ENCODE data around the gene FERMT1.

Gene FERMT1

GRCh38 chr20:6122873-6123648, at the start of gene FERMT1:
Gene FERMT1 (minus strand): TSS chr20:6123030. CDS start chr20:6119554, 3,476 bp downstream.
- no peak within 1 kb of the TSS for H3K27ac ChIP-seq (ENCODE audit: low read length)
- H3K36me3 ChIP-seq (ENCODE audit: control insufficient read depth in 2 of 2, insufficient read depth in 2 of 2, low read length in 2 of 2), result no peaks in the 10 kb centered on the region

GRCh38 chr20:6169251-6169650, 46.4 kb upstream of the FERMT1 start:
- Histone ChIP-seq H3K9ac (ENCODE audit: low read length in 2 of 2) (no peak overlapping the region), H3K27me3 (ENCODE audit: control insufficient read depth in 1 of 2, insufficient read depth in 2 of 2, low read length in 2 of 2) (no peaks in the 10 kb centered on the region), H3K27ac (ENCODE audit: low read length) (no peak overlapping the region), H3K36me3 (ENCODE audit: control insufficient read depth in 2 of 2, insufficient read depth in 2 of 2, low read length in 2 of 2) (no peaks in the 10 kb centered on the region), H3K4me1 (ENCODE audit: control insufficient read depth, insufficient read depth, low read length) (no peaks in the 10 kb centered on the region), H3K4me3 (ENCODE audit: low read length in 2 of 2) (no peak overlapping the region), H3K9me3 (ENCODE audit: control insufficient read depth in 2 of 2, low read length in 2 of 2) (no peaks in the 10 kb centered on the region)

More at GRCh38 chr20:6122873-6123648, at the start of gene FERMT1:
- peaks cover 0 to 5% of the 10 kb centered on the region in 2 donors for H3K27me3 ChIP-seq (ENCODE audit: control insufficient read depth in 1 of 2, insufficient read depth in 2 of 2, low read length in 2 of 2)
- no peaks in the 10 kb centered on the region for H3K9me3 ChIP-seq (ENCODE audit: control insufficient read depth in 2 of 2, low read length in 2 of 2)
- peak within 1 kb of the TSS; percentile 47 to 56 for H3K9ac ChIP-seq (ENCODE audit: low read length in 2 of 2)
- H3K4me1 ChIP-seq (ENCODE audit: control insufficient read depth, insufficient read depth, low read length), result peaks cover 6% of the 10 kb centered on the region
- H3K4me3 ChIP-seq (ENCODE audit: low read length in 2 of 2), result peak within 1 kb of the TSS; percentile 69 to 76

- H3K27ac ChIP-seq (ENCODE audit: low read length), result no peak overlapping the region
- H3K27me3 ChIP-seq (ENCODE audit: control insufficient read depth in 1 of 2, insufficient read depth in 2 of 2, low read length in 2 of 2), result no peaks in the 10 kb centered on the region
- H3K4me3 ChIP-seq (ENCODE audit: low read length in 2 of 2), result no peak overlapping the region
- H3K9ac ChIP-seq (ENCODE audit: low read length in 2 of 2), result no peak overlapping the region
- no peaks in the 10 kb centered on the region for H3K9me3 ChIP-seq (ENCODE audit: control insufficient read depth in 2 of 2, low read length in 2 of 2)
- H3K36me3 ChIP-seq (ENCODE audit: control insufficient read depth in 2 of 2, insufficient read depth in 2 of 2, low read length in 2 of 2), result no peaks in the 10 kb centered on the region
- H3K4me1 ChIP-seq (ENCODE audit: control insufficient read depth, insufficient read depth, low read length), result no peaks in the 10 kb centered on the region
Measured at GRCh38 chr20:6168204-6168603, 45.4 kb upstream of the FERMT1 start.

- Histone ChIP-seq H3K9me3 (ENCODE audit: control insufficient read depth in 2 of 2, low read length in 2 of 2) (no peaks in the 10 kb centered on the region), H3K27ac (ENCODE audit: low read length) (no peak overlapping the region), H3K4me3 (ENCODE audit: low read length in 2 of 2) (no peak overlapping the region), H3K4me1 (ENCODE audit: control insufficient read depth, insufficient read depth, low read length) (peaks cover 3% of the 10 kb centered on the region), H3K36me3 (ENCODE audit: control insufficient read depth in 2 of 2, insufficient read depth in 2 of 2, low read length in 2 of 2) (no peaks in the 10 kb centered on the region), H3K9ac (ENCODE audit: low read length in 2 of 2) (no peak overlapping the region), H3K27me3 (ENCODE audit: control insufficient read depth in 1 of 2, insufficient read depth in 2 of 2, low read length in 2 of 2) (no peaks in the 10 kb centered on the region)
Measured at GRCh38 chr20:6165346-6165745, 42.5 kb upstream of the FERMT1 start.

- H3K9me3 ChIP-seq (ENCODE audit: control insufficient read depth in 2 of 2, low read length in 2 of 2), result no peaks in the 10 kb centered on the region
- no peak overlapping the region for H3K9ac ChIP-seq (ENCODE audit: low read length in 2 of 2)
- H3K27me3 ChIP-seq (ENCODE audit: control insufficient read depth in 1 of 2, insufficient read depth in 2 of 2, low read length in 2 of 2), result no peaks in the 10 kb centered on the region
- no peak overlapping the region for H3K4me3 ChIP-seq (ENCODE audit: low read length in 2 of 2)
- H3K36me3 ChIP-seq (ENCODE audit: control insufficient read depth in 2 of 2, insufficient read depth in 2 of 2, low read length in 2 of 2), result no peaks in the 10 kb centered on the region
- H3K27ac ChIP-seq (ENCODE audit: low read length), result no peak overlapping the region
- H3K4me1 ChIP-seq (ENCODE audit: control insufficient read depth, insufficient read depth, low read length), result peaks cover 3% of the 10 kb centered on the region
Measured at GRCh38 chr20:6164421-6165341, 41.9 kb upstream of the FERMT1 start.

GRCh38 chr20:6160736-6161135, 37.9 kb upstream of the FERMT1 start:
- Histone ChIP-seq H3K36me3 (ENCODE audit: control insufficient read depth in 2 of 2, insufficient read depth in 2 of 2, low read length in 2 of 2) (no peaks in the 10 kb centered on the region), H3K27ac (ENCODE audit: low read length) (no peak overlapping the region), H3K4me1 (ENCODE audit: control insufficient read depth, insufficient read depth, low read length) (peaks cover 3% of the 10 kb centered on the region), H3K9ac (ENCODE audit: low read length in 2 of 2) (no peak overlapping the region), H3K4me3 (ENCODE audit: low read length in 2 of 2) (no peak overlapping the region), H3K9me3 (ENCODE audit: control insufficient read depth in 2 of 2, low read length in 2 of 2) (peaks cover 0 to 13% of the 10 kb centered on the region in 2 donors), H3K27me3 (ENCODE audit: control insufficient read depth in 1 of 2, insufficient read depth in 2 of 2, low read length in 2 of 2) (no peaks in the 10 kb centered on the region)

GRCh38 chr20:6157345-6157744, 34.5 kb upstream of the FERMT1 start:
- no peaks in the 10 kb centered on the region for H3K36me3 ChIP-seq (ENCODE audit: control insufficient read depth in 2 of 2, insufficient read depth in 2 of 2, low read length in 2 of 2)
- H3K4me1 ChIP-seq (ENCODE audit: control insufficient read depth, insufficient read depth, low read length), result peaks cover 2% of the 10 kb centered on the region

GRCh38 chr20:6152777-6153176, 29.9 kb upstream of the FERMT1 start:
- Histone ChIP-seq H3K4me1 (ENCODE audit: control insufficient read depth, insufficient read depth, low read length) (no peaks in the 10 kb centered on the region), H3K9me3 (ENCODE audit: control insufficient read depth in 2 of 2, low read length in 2 of 2) (peaks cover 4 to 9% of the 10 kb centered on the region in 2 donors), H3K27ac (ENCODE audit: low read length) (no peak overlapping the region), H3K27me3 (ENCODE audit: control insufficient read depth in 1 of 2, insufficient read depth in 2 of 2, low read length in 2 of 2) (no peaks in the 10 kb centered on the region), H3K36me3 (ENCODE audit: control insufficient read depth in 2 of 2, insufficient read depth in 2 of 2, low read length in 2 of 2) (no peaks in the 10 kb centered on the region), H3K9ac (ENCODE audit: low read length in 2 of 2) (no peak overlapping the region), H3K4me3 (ENCODE audit: low read length in 2 of 2) (no peak overlapping the region)

More at GRCh38 chr20:6157345-6157744, 34.5 kb upstream of the FERMT1 start:
- Histone ChIP-seq H3K9me3 (ENCODE audit: control insufficient read depth in 2 of 2, low read length in 2 of 2) (peaks cover 0 to 13% of the 10 kb centered on the region in 2 donors), H3K27me3 (ENCODE audit: control insufficient read depth in 1 of 2, insufficient read depth in 2 of 2, low read length in 2 of 2) (no peaks in the 10 kb centered on the region), H3K27ac (ENCODE audit: low read length) (no peak overlapping the region), H3K4me3 (ENCODE audit: low read length in 2 of 2) (no peak overlapping the region), H3K9ac (ENCODE audit: low read length in 2 of 2) (no peak overlapping the region)

- H3K9ac ChIP-seq (ENCODE audit: low read length in 2 of 2), result no peak overlapping the region
- no peak overlapping the region for H3K4me3 ChIP-seq (ENCODE audit: low read length in 2 of 2)
- H3K27ac ChIP-seq (ENCODE audit: low read length), result no peak overlapping the region
- H3K9me3 ChIP-seq (ENCODE audit: control insufficient read depth in 2 of 2, low read length in 2 of 2), result peaks cover 0 to 6% of the 10 kb centered on the region in 2 donors
- no peaks in the 10 kb centered on the region for H3K36me3 ChIP-seq (ENCODE audit: control insufficient read depth in 2 of 2, insufficient read depth in 2 of 2, low read length in 2 of 2)
- no peaks in the 10 kb centered on the region for H3K27me3 ChIP-seq (ENCODE audit: control insufficient read depth in 1 of 2, insufficient read depth in 2 of 2, low read length in 2 of 2)
- no peaks in the 10 kb centered on the region for H3K4me1 ChIP-seq (ENCODE audit: control insufficient read depth, insufficient read depth, low read length)
Measured at GRCh38 chr20:6148073-6148472, 25.2 kb upstream of the FERMT1 start.

GRCh38 chr20:6142348-6142993, 19.6 kb upstream of the FERMT1 start:
- Histone ChIP-seq H3K9me3 (ENCODE audit: control insufficient read depth in 2 of 2, low read length in 2 of 2) (peaks cover 0 to 3% of the 10 kb centered on the region in 2 donors), H3K27me3 (ENCODE audit: control insufficient read depth in 1 of 2, insufficient read depth in 2 of 2, low read length in 2 of 2) (peaks cover 0 to 4% of the 10 kb centered on the region in 2 donors), H3K4me1 (ENCODE audit: control insufficient read depth, insufficient read depth, low read length) (no peaks in the 10 kb centered on the region), H3K4me3 (ENCODE audit: low read length in 2 of 2) (no peak overlapping the region), H3K36me3 (ENCODE audit: control insufficient read depth in 2 of 2, insufficient read depth in 2 of 2, low read length in 2 of 2) (no peaks in the 10 kb centered on the region), H3K9ac (ENCODE audit: low read length in 2 of 2) (no peak overlapping the region), H3K27ac (ENCODE audit: low read length) (no peak overlapping the region)

Data from stomach smooth muscle (tissue), 2 donors.